Measurements from ENCODE around the gene GON4L.

DNA sequence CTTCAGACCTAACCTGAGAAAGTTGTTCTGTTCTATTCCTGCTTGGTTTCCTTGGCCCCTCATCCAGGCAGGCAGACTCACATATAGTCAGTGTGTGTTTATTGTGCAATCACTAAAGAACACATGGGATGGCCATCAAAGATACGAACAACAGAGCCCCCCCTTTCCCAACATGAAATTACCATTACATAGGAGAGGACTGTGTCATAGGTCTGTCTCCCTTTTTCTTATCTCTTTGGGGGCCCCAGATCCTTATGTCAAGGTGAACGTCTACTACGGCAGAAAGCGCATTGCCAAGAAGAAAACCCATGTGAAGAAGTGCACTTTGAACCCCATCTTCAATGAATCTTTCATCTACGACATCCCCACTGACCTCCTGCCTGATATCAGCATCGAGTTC lies 23.9 kb upstream of the GON4L start:
- TF ChIP-seq, protein P1, sequence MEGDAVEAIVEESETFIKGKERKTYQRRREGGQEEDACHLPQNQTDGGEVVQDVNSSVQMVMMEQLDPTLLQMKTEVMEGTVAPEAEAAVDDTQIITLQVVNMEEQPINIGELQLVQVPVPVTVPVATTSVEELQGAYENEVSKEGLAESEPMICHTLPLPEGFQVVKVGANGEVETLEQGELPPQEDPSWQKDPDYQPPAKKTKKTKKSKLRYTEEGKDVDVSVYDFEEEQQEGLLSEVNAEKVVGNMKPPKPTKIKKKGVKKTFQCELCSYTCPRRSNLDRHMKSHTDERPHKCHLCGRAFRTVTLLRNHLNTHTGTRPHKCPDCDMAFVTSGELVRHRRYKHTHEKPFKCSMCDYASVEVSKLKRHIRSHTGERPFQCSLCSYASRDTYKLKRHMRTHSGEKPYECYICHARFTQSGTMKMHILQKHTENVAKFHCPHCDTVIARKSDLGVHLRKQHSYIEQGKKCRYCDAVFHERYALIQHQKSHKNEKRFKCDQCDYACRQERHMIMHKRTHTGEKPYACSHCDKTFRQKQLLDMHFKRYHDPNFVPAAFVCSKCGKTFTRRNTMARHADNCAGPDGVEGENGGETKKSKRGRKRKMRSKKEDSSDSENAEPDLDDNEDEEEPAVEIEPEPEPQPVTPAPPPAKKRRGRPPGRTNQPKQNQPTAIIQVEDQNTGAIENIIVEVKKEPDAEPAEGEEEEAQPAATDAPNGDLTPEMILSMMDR (IDR thresholded peaks at IDR 0.05 in 4 of 5, conservative IDR thresholded peaks at IDR 0.05 in 1 of 5) = no peak
- no peak for TF ChIP-seq POLR2A (IDR thresholded peaks at IDR 0.05)
